ACHN (cell line): Measurements from ENCODE around the gene VSX2.
A peak's percentile ranks its signal among the peaks of the same experiment; 100 is the strongest.

Experiments used
- DNase-seq: peaks from one replicate; pipeline ENCODE4 v3.0.0-alpha.2; 2015
- in situ Hi-C: cut with HindIII; loops from 2 replicates; pipeline ENCODE4 v1.10.0; 2017; ENCODE audit warnings: low sequenced_read_pairs, low pct_ligation_motif_present, low pct_unique_long_range_greater_than_20kb

The VSX2 gene

DNA sequence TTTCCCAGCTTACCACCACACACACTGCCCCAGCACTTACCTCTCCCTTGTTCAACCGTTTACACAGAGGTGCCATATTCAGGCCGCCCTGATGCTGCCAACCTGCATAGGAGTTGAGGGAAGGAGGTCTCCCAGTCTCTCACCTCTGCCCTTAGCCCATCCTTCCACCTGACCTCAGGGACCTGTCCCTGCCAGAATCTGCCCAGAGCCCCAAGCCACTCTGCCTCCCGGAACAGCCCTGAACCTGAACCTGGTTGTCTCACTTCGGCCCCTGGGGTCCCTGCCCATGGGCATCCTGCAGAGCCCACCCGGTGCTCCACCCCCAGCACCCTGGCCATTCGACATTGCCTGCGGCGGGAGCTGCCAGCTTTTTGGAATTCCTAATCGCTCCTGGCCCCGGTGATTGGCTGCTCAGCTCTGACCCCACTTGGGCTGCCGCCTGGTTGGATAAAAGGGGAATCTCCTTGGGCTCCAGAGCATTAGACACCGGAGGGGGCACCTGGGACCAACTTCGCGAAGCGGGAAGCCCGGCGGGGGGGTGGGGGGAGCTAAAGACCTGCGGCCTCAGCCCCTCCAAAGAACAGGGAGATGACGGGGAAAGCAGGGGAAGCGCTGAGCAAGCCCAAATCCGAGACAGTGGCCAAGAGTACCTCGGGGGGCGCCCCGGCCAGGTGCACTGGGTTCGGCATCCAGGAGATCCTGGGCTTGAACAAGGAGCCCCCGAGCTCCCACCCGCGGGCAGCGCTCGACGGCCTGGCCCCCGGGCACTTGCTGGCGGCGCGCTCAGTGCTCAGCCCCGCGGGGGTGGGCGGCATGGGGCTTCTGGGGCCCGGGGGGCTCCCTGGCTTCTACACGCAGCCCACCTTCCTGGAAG is at the start of gene VSX2:
Gene VSX2 (plus strand): TSS at position 476 of the 874 bp plus-strand sequence. CDS start 113 bp downstream, at position 589.
- DNase-seq: no peak
- in situ Hi-C loops: no loop called here

DNA sequence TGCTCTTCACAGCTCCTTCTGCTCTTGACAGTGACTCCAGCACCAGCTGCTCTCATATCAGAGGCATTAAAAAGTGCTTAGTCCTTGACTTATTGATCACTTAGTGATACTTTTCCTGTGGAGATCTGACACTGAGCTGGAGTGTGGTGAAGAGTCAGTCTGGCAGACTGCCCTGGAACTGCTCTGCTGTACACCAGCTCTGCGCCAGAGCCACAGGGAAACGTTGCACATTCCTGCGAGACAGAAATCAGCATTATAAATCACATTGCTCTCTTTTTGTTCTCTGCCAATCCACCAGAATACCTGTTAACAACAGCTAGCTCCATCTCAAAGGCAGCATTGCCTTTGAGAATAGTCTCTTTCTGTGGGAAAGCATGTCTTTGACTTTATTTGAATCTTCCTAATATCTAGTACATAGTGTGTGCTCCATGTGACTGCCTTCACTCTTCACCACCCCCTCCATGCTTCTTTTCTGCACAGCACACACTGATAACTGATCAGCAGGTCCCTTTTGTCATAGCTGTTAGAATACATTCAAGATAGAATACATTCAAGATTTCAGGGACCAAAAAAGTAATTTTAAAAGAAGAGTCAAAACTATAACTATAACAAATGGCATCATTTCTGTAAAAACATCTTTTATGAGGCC is 48.2 kb upstream of the VSX2 start:
- no peak for DNase-seq
- in situ Hi-C loops: no loop called here

DNA sequence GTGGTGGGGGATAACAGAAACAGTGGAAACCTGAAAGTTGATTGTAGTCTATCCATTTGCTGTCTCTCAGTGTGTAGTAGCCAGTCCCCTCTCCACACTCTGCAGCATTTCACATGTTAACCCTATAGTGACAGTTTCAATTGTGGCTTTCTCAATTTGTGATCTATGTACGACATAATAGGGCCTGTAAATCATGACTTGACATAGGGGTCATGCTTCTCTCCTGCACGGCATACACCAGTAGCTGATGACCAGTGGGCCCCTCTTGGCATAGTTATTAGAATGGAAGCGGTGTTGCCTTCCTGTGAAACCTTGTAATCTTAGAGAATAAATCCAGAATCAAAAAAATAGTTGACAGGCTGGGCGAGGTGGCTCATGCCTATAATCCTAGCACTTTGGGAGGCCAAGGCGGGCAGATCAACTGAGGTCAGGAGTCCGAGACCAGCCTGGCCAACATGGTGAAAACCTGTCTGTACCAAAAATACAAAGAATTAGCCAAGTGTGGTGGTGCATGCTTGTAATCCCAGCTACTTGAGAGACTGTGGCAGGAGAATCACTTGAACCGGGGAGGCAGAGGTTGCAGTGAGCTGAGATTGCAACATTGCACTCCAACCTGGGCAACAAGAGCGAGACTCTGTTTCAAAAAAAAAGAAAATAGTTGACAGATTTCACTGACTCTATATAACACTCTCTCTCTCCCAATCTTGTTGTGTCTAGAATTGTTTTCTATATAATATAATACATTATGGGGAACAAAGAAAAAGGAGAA is 44.6 kb upstream of the VSX2 start:
- in situ Hi-C loops: no loop called here
- no peak for DNase-seq

DNA sequence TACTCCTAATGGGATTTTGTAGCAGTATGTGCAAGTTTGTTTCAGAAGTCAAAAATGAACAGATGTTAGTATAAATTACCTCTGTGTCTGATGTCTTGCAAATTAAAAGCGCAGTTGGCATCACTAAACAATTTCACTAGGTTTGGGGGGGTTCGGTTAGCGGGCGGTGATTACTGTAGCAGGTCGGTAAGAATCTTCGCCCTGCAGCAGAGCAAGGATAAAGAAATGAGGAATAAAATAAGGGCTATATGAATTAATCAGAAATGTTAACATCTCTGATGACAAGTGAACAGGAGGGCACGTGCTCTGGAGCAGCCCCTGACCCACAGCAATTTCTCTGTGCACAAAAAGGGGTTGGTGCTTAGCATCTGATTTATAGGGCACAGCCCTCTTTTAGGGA is 43.6 kb upstream of the VSX2 start:
- no peak for DNase-seq
- in situ Hi-C loops: no loop called here

DNA sequence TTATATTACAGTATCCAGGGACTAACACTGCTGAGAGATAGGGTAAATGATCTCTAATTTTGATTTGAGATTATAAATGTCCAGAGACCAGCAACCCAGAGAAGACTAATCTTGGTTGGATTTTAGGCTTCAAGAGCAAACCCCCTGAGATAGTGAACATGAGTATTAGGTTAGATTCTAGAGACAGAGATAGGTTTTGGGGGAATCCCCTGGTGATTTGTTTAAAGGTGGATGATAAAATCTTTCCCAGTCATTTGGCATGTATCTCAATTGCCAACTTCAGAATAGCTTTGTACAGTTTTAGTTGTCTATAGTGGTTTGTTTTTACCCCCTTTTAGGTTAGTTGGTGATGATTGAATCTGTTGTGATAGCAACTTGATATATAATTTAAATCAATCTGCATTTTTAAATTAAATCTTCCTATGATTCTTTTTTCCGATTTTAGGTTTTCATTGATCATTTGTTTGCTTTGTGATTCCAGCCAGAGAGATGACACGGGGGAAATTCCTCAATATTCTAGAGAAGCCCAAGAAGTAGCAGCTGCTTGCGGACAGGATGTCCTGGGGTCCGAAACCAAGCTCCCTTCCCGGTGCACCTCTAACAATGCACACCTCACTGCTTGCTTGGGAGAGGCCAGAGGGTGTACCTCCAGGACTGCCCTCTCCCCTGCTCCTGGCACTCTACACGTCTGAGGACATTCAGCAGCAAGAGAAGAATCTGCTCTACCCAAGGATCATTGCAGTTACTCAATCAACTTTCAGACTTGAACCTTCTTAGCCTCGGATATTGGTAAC is 40.6 kb upstream of the VSX2 start:
- DNase-seq: no peak
- in situ Hi-C loops: no loop called here

DNA sequence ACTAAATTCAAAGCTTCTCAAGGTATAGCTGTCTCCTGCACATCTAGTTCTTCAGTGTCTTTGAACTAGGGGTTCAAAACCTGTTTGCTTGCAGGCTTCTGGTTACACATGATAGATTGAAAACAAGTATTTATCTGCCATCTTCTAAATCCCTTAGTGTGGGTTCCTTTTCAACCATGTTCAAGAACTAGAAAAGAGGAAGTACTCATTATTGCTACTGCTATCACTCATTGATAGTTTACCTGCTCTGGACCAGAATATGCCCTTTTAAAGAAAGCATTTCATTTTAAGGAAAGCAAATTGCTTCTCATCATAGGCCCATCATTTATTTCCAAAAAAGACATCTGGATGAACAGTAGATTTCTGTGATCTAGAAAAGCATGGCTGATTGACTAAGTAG is 37.1 kb upstream of the VSX2 start:
- no peak for DNase-seq

DNA sequence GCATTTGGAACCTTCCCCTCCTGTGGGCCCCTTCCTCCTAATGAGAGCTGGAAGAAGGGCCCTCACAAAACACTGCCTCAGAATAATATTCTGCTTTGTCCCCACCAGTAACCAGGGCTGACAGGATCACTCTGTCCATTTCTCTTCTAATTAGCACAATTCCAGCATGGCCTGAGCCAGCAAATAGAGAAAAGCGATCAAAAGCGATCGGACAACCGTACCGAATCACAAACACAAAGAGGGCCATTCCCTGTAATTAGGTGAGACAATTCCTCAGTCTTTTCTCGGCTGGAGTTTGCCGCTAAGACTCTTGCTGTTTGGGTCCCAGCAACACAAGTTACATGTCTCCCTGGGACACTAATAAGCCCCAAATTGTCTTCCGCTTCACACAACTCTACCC is 35.6 kb upstream of the VSX2 start:
- in situ Hi-C loops: no loop called here
- no peak for DNase-seq

More for the DNA sequence above, 37.1 kb upstream of the VSX2 start:
- in situ Hi-C loops: no loop called here

DNA sequence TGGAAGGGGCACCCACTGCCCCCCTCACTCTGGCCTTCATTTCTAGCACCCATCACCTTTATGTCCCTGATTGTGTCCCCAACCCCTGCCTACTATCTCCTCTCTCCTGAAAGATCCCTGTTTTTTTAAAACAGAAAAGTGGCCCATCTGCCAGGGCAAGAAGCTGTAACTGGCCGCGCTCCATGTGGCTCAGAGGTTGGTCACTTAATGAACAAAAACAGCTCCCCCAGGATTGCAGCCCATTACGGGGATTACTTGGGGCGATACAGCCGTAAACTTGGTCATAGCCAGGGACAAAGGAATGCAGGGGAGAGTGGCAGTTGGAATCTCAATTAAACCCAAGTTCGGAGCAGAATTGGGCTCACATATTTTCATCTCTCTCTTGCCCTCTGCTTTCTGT is 34.8 kb upstream of the VSX2 start:
- in situ Hi-C loops: no loop called here
- DNase-seq: no peak

DNA sequence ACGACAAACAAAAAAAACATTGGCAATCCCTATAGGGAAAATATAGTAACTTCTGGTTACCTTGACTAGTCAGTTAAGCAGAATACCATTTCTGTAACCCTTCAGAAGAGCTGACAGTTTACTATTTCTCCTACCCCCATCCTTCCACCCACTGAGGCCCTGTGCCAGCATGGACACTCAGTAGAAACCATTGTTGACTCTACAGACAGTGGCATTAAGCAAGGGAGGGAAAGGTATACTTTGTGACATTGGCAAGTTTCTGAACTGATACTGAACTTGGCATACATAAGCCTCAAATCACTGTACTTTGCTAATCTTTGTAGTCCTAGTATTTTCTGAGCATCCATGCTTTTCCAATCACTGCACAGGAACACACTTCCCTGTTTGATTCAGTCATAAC is 33.4 kb upstream of the VSX2 start:
- DNase-seq: no peak
- in situ Hi-C loops: no loop called here

DNA sequence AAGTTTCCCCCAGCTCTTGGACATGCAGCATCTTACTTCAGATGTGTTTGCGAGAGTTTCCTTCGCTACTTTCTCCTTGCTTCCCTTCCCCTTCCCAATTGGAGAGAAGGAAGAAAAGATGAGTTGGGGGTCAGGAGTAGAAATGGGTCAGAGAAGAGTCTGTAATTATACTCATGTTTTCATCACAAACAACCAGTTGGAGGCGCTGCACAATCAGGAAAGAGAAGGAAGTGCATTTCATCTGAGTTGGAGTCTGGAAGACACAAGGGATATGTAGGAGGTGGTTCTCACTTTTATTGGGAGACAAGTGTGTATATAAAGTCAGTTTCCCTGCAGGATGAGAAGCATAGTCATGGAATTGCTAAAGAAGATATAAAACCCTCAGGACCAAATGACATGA is 31.3 kb upstream of the VSX2 start:
- DNase-seq: no peak
- in situ Hi-C loops: no loop called here

DNA sequence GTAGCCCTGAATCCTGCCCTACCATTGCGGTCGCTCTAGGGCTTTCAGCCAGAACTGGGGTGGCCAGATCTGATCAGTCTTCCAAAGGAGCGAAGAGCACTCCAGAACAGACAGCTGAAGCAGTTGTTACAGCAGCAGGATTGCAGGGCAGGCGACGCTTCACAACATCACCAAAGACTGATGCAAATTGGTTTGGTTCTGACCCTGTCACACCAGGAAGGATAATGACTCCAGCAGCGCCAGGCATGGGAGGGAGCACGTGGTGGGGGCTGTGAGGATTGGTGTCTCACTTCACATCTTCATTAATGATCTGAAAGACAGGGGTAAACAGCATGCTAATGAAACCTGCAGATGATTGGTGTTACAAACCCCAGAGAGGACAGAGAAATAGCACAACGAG is 30.6 kb upstream of the VSX2 start:
- DNase-seq: no peak
- in situ Hi-C loops: no loop called here

DNA sequence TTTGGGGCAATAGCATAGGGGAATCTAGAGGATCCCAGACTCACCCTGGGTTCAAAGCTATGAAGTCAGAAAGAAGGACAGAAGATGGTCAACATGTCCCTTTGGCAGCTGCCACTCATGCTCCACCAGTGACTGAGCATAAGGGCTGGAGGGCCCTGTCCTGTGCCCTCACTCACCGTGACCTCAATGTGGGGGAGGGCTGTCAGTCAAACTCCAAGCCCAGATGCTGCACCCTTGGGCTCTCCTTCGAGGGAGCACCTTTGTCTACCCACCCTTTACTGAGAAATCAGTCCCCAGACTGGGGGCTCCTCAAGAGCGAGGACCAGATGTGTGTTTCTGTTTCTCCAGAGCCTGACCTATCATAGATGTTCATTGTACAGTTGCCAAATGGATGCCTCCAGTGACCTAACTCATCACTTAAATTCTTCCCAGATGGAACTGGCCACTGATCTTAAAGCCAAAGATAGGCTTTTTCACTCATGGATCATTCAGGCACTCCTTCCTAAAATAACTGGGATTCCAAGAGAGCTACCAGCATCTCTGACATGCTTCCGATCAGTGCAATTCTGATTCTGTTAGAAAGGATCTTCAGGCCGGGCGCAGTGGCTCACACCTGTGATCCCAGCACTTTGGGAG is 27.2 kb upstream of the VSX2 start:
- in situ Hi-C loops: no loop called here
- DNase-seq: no peak

DNA sequence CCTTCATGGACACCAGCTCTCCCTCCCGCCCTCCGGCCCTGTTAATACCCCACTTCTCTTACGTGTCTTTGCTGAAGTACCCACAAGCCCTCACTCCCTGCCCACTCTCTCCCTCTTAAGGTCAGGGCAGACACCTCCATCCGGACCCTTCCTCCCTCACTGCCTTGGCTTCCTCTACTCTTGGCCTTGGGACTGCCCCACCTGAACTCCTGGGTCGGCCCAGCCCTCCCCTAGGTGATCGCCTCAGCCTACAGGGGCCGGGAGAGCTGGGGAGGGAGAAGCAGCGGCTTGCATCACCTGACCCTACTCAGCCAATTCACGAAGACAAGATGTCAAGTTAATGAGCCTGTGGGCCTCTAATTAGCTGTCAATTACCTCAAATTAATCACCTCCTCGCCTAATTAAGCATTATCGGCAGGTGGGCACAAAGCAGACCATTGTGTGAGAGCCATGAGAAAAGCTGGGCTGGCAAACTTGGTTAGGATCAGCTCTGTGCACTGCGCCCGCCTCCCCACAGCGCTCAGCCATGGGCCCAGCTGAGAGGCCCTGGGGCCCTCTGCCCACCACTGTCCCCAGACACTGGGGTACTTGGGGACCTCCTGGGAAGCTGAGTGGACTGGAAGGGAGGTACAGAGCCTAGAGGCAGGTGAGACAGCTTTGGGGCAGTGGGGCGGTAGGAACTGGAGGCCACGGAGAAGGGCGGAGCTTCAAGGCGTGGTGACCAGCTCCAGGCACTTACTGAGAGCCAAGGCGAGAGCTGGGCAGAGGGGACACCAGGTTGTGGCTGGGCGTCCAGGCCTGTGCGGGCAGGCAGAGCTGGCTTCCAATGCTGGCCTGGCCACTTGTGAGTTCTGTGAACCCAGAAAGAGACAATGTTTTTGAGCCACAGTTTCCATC is 25.1 kb upstream of the VSX2 start:
- no peak for DNase-seq
- in situ Hi-C loops: no loop called here

DNA sequence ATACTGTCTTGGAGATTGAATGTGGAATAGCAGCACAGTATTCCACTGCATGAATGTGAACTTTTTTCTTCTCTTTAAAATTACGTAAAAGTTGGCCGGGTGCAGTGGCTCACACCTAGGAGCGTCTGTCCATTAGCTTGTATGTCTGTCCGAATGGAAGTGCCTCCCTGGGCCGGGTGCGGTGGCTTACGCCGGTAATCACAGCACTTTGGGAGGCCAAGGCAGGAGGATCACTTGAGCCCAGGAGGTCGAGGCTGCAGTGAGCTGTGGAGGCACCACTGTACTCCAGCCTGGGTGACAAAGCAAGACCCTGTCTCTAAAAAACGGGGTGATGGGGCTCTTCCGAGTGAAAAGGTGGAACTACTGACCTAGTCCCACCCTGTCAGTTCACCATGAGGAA is 22.6 kb upstream of the VSX2 start:
- DNase-seq: no peak
- in situ Hi-C loops: no loop called here

DNA sequence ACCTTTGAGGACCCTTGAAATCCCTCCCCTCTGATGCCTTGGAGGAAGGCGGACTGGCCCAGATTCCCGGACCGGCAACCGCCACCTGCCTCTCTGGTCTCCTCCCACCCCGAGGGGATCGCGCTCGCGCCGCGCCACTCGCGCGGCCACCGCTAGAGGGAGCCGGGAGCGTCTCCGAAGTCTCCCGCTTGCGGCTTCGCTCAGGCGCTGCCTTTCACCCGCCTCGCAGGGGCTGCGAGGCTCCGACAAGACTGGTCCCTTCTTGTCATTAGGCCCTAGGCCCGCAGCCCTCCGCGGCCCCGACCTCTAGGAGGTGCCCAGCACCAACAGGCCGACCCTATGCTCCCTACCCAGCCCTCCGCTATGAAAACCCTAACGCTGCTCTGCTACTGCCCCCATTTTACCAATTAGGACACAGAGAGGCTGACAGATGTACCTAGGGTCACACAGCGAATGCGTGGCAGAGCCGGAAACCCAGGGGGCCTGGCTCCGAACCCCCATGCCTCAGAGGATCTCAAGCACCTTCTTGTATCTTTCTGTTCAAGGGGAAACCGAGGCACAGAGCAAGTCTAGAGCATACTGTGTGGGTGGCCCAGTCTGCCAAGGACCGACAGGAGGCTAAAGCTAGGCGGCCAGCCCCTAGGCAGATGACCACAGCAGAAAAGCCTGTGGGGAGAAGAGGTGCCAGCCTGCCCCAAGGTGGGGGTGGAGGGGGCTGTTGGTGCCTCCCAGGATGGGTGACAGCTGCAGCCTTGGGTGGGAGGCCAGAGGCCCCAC is 21.4 kb upstream of the VSX2 start:
- peak; percentile 67 for DNase-seq
- in situ Hi-C loops: no loop called here

DNA sequence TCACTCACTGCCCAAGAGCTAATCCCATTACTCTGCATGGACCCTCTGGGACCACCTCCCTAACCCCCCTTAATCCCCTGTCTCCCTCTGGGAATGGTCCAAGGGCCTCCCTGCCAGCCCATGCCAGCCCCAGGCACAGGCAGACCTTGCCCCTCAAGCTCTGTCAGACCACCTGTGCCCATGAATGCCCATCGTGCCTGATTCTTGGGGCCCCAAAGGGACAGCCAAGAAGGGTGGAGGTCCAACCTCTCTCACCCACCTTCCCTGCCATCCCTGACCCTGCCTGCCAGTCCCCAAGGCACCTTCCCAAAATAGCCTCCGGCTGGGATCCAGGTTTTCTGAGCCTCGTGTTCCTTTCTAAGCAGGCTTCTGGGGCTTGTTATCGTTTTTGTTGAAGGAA is 20.8 kb upstream of the VSX2 start:
- no peak for DNase-seq
- in situ Hi-C loops: no loop called here
